Neuronal stem cell (in vitro differentiated cells): ENCODE data around the gene COL11A1.
"Not testable (repeated sequence)": the region's sequence is repeated elsewhere in the genome, so short reads cannot be mapped to it uniquely, and the experiment has no call there.

Source experiments
- DNase-seq: peaks from one replicate; pipeline ENCODE4 v3.0.0-alpha.2; 2013; ENCODE audit warnings: low spot score
- H2AFZ ChIP-seq: one replicate; pipeline ENCODE4 v1.6.1; 2013; ENCODE audit warnings: mild to moderate bottlenecking, low read length, inconsistent platforms
- H2AK5ac ChIP-seq: 2 replicates; pipeline ENCODE4 v1.6.1; 2013; ENCODE audit warnings: low read depth, mild to moderate bottlenecking, inconsistent platforms, low read length, moderate library complexity, mixed read lengths
- H2BK120ac ChIP-seq: 2 replicates; pipeline ENCODE4 v1.6.1; 2013; ENCODE audit warnings: low read depth, mild to moderate bottlenecking, inconsistent platforms, low read length, moderate library complexity, mixed read lengths
- H2BK12ac ChIP-seq: one replicate; pipeline ENCODE4 v1.6.1; 2013; ENCODE audit warnings: low read length, inconsistent platforms
- H2BK15ac ChIP-seq: 2 replicates; pipeline ENCODE4 v1.6.1; 2013; ENCODE audit warnings: mild to moderate bottlenecking, low read length, inconsistent platforms, mixed read lengths
- H2BK5ac ChIP-seq: one replicate; pipeline ENCODE4 v1.6.1; 2013; ENCODE audit warnings: inconsistent platforms, mild to moderate bottlenecking, low read length, moderate library complexity
- H3K14ac ChIP-seq: one replicate; pipeline ENCODE4 v1.6.1; 2013; ENCODE audit warnings: low read length, inconsistent platforms
- H3K18ac ChIP-seq: 2 replicates; pipeline ENCODE4 v1.6.1; 2013; ENCODE audit warnings: low read length, inconsistent platforms
- H3K23ac ChIP-seq: 2 replicates; pipeline ENCODE4 v1.6.1; 2013; ENCODE audit warnings: low read depth, mild to moderate bottlenecking, mixed read lengths, low read length, inconsistent platforms; ENCODE audit not compliant: poor library complexity
- H3K27ac ChIP-seq: replicated peaks from 3 replicates; pipeline ENCODE4 v1.5.1; 2013; ENCODE audit warnings: low read length, inconsistent platforms
- H3K27me3 ChIP-seq, 3 experiments: 2 replicates each; pipeline ENCODE4 v1.6.1; 2013; ENCODE audit warnings: low read length in 3 of 3, mild to moderate bottlenecking in 2 of 3, inconsistent platforms in 1 of 3, low read depth in 1 of 3, mixed read lengths in 1 of 3, moderate library complexity in 1 of 3; ENCODE audit not compliant: control insufficient read depth in 3 of 3, insufficient read depth in 3 of 3
- H3K36me3 ChIP-seq, 2 donors: replicated peaks in 1 of 2; 2 replicates each; pipeline ENCODE4 v1.6.1; 2013; ENCODE audit warnings: low read length in 2 of 2; ENCODE audit not compliant: control insufficient read depth in 2 of 2, insufficient read depth in 2 of 2
- H3K4ac ChIP-seq: 2 replicates; pipeline ENCODE4 v1.6.1; 2013; ENCODE audit warnings: inconsistent platforms, mild to moderate bottlenecking, low read length, moderate library complexity
- H3K4me1 ChIP-seq, 2 donors: 1 replicate in 1 of 2; 2 replicates in 1 of 2; pipeline ENCODE4 v1.6.1; 2013; ENCODE audit warnings: low read length in 2 of 2, low read depth in 1 of 2; ENCODE audit not compliant: control insufficient read depth in 2 of 2, insufficient read depth in 1 of 2
- H3K4me2 ChIP-seq: one replicate; pipeline ENCODE4 v1.6.1; 2013; ENCODE audit warnings: mild to moderate bottlenecking, low read length, inconsistent platforms; ENCODE audit not compliant: insufficient read depth, poor library complexity, severe bottlenecking
- H3K4me3 ChIP-seq, 2 donors: 2 replicates each; pipeline ENCODE4 v1.5.1; 2013; ENCODE audit warnings: low read length in 2 of 2, mild to moderate bottlenecking in 2 of 2, inconsistent platforms in 1 of 2, moderate library complexity in 1 of 2
- H3K79me1 ChIP-seq: one replicate; pipeline ENCODE4 v1.6.1; 2013; ENCODE audit warnings: low read depth, mild to moderate bottlenecking, inconsistent platforms, low read length, moderate library complexity
- H3K9ac ChIP-seq: one replicate; pipeline ENCODE4 v1.6.1; 2013; ENCODE audit warnings: mild to moderate bottlenecking, low read depth, low read length, inconsistent platforms; ENCODE audit not compliant: poor library complexity
- H3K9me3 ChIP-seq, 2 donors: replicated peaks in 1 of 2; 2 replicates each; pipeline versions ENCODE3 to v1.6.1; 2013; ENCODE audit warnings: low read length in 2 of 2, mild to moderate bottlenecking in 2 of 2, inconsistent platforms in 1 of 2, low read depth in 1 of 2, mixed read lengths in 1 of 2, moderate library complexity in 1 of 2; ENCODE audit not compliant: control insufficient read depth in 2 of 2, insufficient read depth in 1 of 2
- H4K8ac ChIP-seq: one replicate; pipeline ENCODE4 v1.6.1; 2013; ENCODE audit warnings: low read depth, mild to moderate bottlenecking, inconsistent platforms, low read length, moderate library complexity
- H4K91ac ChIP-seq: one replicate; pipeline ENCODE4 v1.6.1; 2013; ENCODE audit warnings: low read length, low read depth, mild to moderate bottlenecking, inconsistent platforms; ENCODE audit not compliant: poor library complexity
- WGBS, 2 donors: extraction: QIAGEN DNeasy Blood & Tissue Kit; methylation state at CpG; one replicate each; pipeline ENCODE4 v1.1.7; 2013; ENCODE audit warnings: missing lambda C conversion rate in 2 of 2, mixed read lengths in 1 of 2; ENCODE audit not compliant: insufficient read length in 2 of 2, insufficient replicate concordance in 1 of 2; ENCODE audit errors: extremely low coverage in 2 of 2; 5-methylcytosine and 5-hydroxymethylcytosine counted together

The COL11A1 gene

DNA sequence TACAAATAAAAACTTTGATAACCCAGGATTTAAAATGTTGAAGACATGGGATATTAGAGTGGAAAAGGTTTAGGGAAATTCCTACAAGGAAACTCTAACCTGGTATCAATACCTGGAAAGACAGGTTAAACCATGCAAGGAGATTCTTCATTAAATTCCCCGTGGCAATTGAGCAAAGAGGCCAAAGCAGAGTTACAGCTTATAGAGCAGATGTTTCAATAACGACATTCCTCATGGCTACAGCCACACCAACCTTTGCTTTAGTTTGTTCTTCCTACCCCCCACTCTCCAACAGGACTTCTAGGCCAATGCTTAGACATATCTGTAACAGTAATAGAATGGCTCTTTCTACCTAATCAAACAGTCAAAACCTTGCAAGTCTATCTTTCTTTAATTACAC is 271.3 kb downstream of the COL11A1 start:
- Histone ChIP-seq H3K14ac (no peak overlapping the region), H3K36me3 (no peaks in the 10 kb centered on the region), H3K4me2 (no peak overlapping the region), H3K79me1 (no peaks in the 10 kb centered on the region), H3K9ac (no peak overlapping the region), H3K4me1 (no peaks in the 10 kb centered on the region), H2BK12ac (no peak overlapping the region), H3K18ac (no peak overlapping the region), H4K91ac (no peak overlapping the region), H2AK5ac (no peak overlapping the region), H3K27ac (no peak overlapping the region), H3K23ac (no peak overlapping the region), H3K9me3 (no peaks in the 10 kb centered on the region), H2AFZ (no peak overlapping the region), H4K8ac (no peak overlapping the region), H2BK120ac (no peak overlapping the region), H2BK15ac (no peak overlapping the region), H2BK5ac (no peak overlapping the region), H3K4me3 (no peak overlapping the region), H3K4ac (no peak overlapping the region), H3K27me3 (no peaks in the 10 kb centered on the region)
- no peak for DNase-seq
- WGBS, 2 donors, result no CpG with 5 or more reads among the region's 2 CpGs

DNA sequence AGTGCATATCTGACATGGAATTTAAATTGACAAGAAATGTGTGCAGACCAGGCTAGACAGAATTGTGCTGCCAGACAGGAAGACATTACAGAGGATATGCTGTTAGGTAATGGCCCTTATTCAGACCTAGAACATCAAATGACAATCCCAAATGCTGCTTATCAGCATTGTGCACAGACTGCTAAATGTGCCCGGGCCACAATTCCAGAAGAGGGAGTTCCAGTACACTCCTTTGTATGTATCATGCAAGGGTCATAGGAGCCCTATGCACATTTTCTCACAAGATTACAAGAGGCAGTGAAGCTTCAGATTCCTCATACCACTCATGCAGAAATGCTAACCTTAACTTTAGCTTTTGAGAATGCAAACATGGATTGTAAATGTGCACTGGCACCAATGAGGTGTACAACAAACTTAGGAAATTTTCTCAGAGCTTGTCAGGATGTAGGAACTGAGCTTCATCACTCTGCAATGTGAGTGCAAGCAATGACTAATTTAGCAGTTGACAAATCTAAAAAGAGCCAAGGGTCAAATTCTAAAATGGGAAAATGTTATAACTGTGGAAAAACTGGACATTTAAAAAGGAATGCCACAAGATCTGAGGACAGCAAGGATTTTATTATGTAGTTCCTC is 273.5 kb downstream of the COL11A1 start:
- Histone ChIP-seq H2AK5ac (no peak overlapping the region), H4K8ac (no peak overlapping the region), H2BK12ac (no peak overlapping the region), H3K4me3 (no peak overlapping the region), H3K79me1 (no peaks in the 10 kb centered on the region), H3K4me2 (no peak overlapping the region), H3K14ac (no peak overlapping the region), H2AFZ (no peak overlapping the region), H3K27ac (no peak overlapping the region), H3K36me3 (no peaks in the 10 kb centered on the region), H3K23ac (no peak overlapping the region), H3K9ac (no peak overlapping the region), H3K27me3 (no peaks in the 10 kb centered on the region), H3K9me3 (no peaks in the 10 kb centered on the region), H2BK15ac (no peak overlapping the region), H4K91ac (no peak overlapping the region), H2BK120ac (no peak overlapping the region), H3K4ac (no peak overlapping the region), H3K18ac (no peak overlapping the region), H2BK5ac (no peak overlapping the region), H3K4me1 (no peaks in the 10 kb centered on the region)
- no CpG with 5 or more reads among the region's 1 CpG for WGBS, 2 donors
- no peak for DNase-seq

DNA sequence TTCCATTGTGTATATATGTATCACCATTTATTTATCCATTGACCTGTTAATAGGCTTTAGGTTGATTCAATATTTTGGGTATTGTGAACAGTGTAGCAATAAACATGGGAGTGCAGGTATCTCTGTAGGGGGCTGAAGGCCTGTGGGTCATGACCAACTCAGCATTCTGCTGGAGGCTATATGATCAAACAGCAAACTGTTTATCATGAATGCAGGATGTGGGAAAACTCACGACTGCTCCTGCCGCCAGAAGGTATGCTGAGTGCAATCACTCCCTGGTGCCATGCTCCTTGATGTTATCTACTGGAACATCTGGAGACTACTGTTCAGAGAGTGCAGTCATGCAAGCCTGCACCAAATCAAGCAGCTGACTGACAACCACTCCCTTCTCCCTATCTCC is 275.2 kb downstream of the COL11A1 start:
- Histone ChIP-seq H3K18ac (no peak overlapping the region), H2BK12ac (no peak overlapping the region), H3K79me1 (no peaks in the 10 kb centered on the region), H3K4ac (no peak overlapping the region), H2BK5ac (no peak overlapping the region), H3K23ac (no peak overlapping the region), H3K4me2 (no peak overlapping the region), H3K9ac (no peak overlapping the region), H2BK15ac (no peak overlapping the region), H3K4me3 (no peak overlapping the region), H3K9me3 (no peaks in the 10 kb centered on the region), H3K27me3 (no peaks in the 10 kb centered on the region), H2AK5ac (no peak overlapping the region), H4K91ac (no peak overlapping the region), H4K8ac (no peak overlapping the region), H3K14ac (no peak overlapping the region), H3K36me3 (no peaks in the 10 kb centered on the region), H2BK120ac (no peak overlapping the region), H3K27ac (no peak overlapping the region), H3K4me1 (no peaks in the 10 kb centered on the region), H2AFZ (no peak overlapping the region)
- WGBS, 2 donors, result no CpG with 5 or more reads among the region's 2 CpGs
- no peak for DNase-seq

DNA sequence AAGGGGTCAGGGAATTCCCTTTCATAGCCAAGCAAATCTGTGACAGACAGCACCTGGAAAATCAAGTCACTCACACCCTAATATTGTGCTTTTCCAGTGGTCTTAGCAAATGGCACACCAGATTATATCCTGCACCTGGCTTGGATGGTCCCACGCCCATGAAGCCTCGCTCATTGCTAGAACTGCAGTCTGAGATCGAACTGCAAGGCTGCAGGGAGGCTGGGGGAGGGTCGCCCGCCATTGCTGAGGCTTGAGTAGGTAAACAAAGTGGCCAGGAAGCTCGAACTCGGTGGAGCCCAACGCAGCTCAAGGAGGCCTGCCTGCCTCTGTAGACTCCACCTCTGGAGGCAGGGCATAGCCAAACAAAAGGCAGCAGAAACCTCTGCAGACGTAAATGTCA is 281.6 kb downstream of the COL11A1 start:
- H3K9me3 ChIP-seq, H4K91ac ChIP-seq, H2BK5ac ChIP-seq, H2BK120ac ChIP-seq, H3K4me3 ChIP-seq, H3K18ac ChIP-seq, H3K27ac ChIP-seq, H4K8ac ChIP-seq, H3K14ac ChIP-seq, H2AK5ac ChIP-seq, H3K27me3 ChIP-seq, H3K23ac ChIP-seq, H3K4me1 ChIP-seq, H2BK12ac ChIP-seq, H3K9ac ChIP-seq, H2BK15ac ChIP-seq, H3K4ac ChIP-seq, H3K36me3 ChIP-seq, DNase-seq, H3K79me1 ChIP-seq, H3K4me2 ChIP-seq: not testable (repeated sequence)
- H2AFZ ChIP-seq, result peak overlapping the region; percentile 29
- WGBS, 2 donors, result no CpG with 5 or more reads among the region's 9 CpGs
